Breast epithelium (tissue), 4 donors: ENCODE measurements around the gene NDUFB5. TPM values are rescaled to one million over a fixed set of nuclear protein-coding genes. Genes with fewer than 3 reads are reported as not detected.

Experiments
- DNase-seq, 2 donors: peaks; one replicate each; pipeline ENCODE4 v3.0.0-alpha.2; 2019; ENCODE audit warnings: low spot score in 2 of 2
- H3K27ac ChIP-seq, 2 donors: fragments of 200-600 bp; sonication (generic) in 1 of 2; one replicate each; pipeline ENCODE4 v1.5.1; 2016 to 2019; ENCODE audit warnings: mild to moderate bottlenecking in 1 of 2
- H3K27me3 ChIP-seq, 2 donors: fragments of 200-600 bp; sonication (generic) in 1 of 2; one replicate each; pipeline versions ENCODE4 v1.5.1 to v1.6.0; 2017 to 2019; ENCODE audit warnings: control low read depth in 1 of 2, mild to moderate bottlenecking in 1 of 2
- H3K36me3 ChIP-seq: fragments of 200-600 bp; one replicate; pipeline ENCODE4 v1.5.1; 2019
- H3K4me1 ChIP-seq, 2 donors: fragments of 200-600 bp; sonication (generic); one replicate each; pipeline ENCODE4 v1.5.1; 2016 to 2019; ENCODE audit warnings: control low read depth in 1 of 2
- H3K4me3 ChIP-seq, 3 donors: fragments of 200-600 bp; sonication (generic); 1 replicate in 2 of 3; 2 replicates in 1 of 3; pipeline ENCODE4 v1.5.1; 2016 to 2019; ENCODE audit warnings: mild to moderate bottlenecking in 3 of 3, moderate library complexity in 2 of 3
- H3K9me3 ChIP-seq, 2 donors: fragments of 200-600 bp; sonication (generic) in 1 of 2; one replicate each; pipeline ENCODE4 v1.5.1; 2016 to 2019; ENCODE audit warnings: control low read depth in 1 of 2
- POLR2A ChIP-seq: fragments of 450-650 bp; IDR thresholded peaks from one replicate; pipeline ENCODE4 v1.6.1; 2016; ENCODE audit warnings: antibody characterized with exemption, mild to moderate bottlenecking, moderate library complexity
- POLR2AphosphoS5 ChIP-seq, 3 donors: sonication (generic); formaldehyde crosslinking; IDR thresholded peaks; one replicate each; pipeline ENCODE4 v1.6.1; 2017; ENCODE audit warnings: antibody characterized with exemption in 3 of 3
- intact Hi-C: fragments of 100-400 bp; cut with DNase I; formaldehyde crosslinking; loops from one replicate; pipeline ENCODE4 v1.15.1; 2023; ENCODE audit warnings: low total_unique reads
- total RNA-seq, 3 donors: library from RNA; depleted of rRNA; stranded (reverse); fragments of >200 nt; gene quantifications; one replicate each; pipeline ENCODE4 v1.1.0, GENCODE V29; 2016
- TF ChIP-seq, protein P1 (sequence below), 3 donors: fragments of 450-650 bp; IDR thresholded peaks; one replicate each; pipeline ENCODE4 v1.5.1; 2016 to 2017; ENCODE audit warnings: antibody characterized with exemption in 3 of 3, mild to moderate bottlenecking in 3 of 3, moderate library complexity in 3 of 3

The NDUFB5 gene
- total RNA-seq, 3 donors from 2014 or later, result 62.6 to 97.5 (median 95.9) TPM

GRCh38 chr3:179651687-179652446 is 47.3 kb downstream of the NDUFB5 start:
- no peaks in the 10 kb centered on the region for H3K27me3 ChIP-seq
- H3K9me3 ChIP-seq, result no peaks in the 10 kb centered on the region
- no peaks in the 10 kb centered on the region for H3K4me1 ChIP-seq
- DNase-seq, result no peak
- TF ChIP-seq, protein P1, sequence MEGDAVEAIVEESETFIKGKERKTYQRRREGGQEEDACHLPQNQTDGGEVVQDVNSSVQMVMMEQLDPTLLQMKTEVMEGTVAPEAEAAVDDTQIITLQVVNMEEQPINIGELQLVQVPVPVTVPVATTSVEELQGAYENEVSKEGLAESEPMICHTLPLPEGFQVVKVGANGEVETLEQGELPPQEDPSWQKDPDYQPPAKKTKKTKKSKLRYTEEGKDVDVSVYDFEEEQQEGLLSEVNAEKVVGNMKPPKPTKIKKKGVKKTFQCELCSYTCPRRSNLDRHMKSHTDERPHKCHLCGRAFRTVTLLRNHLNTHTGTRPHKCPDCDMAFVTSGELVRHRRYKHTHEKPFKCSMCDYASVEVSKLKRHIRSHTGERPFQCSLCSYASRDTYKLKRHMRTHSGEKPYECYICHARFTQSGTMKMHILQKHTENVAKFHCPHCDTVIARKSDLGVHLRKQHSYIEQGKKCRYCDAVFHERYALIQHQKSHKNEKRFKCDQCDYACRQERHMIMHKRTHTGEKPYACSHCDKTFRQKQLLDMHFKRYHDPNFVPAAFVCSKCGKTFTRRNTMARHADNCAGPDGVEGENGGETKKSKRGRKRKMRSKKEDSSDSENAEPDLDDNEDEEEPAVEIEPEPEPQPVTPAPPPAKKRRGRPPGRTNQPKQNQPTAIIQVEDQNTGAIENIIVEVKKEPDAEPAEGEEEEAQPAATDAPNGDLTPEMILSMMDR (IDR thresholded peaks at IDR 0.05), result no peak
- no peak for TF ChIP-seq POLR2A
- TF ChIP-seq POLR2AphosphoS5 (IDR thresholded peaks at IDR 0.05), result no peak
- no peaks in the 10 kb centered on the region for H3K36me3 ChIP-seq
- H3K4me3 ChIP-seq, result peak overlapping the region; percentile 62 to 86 (median 80)
- intact Hi-C loops, result no loop called here
- peak overlapping the region; percentile 87 to 94 for H3K27ac ChIP-seq

GRCh38 chr3:179652447-179653095 is 48.0 kb downstream of the NDUFB5 start, which contains the start of gene USP13:
TSS of gene USP13 (plus strand) at chr3:179653040. CDS start at chr3:179653226, 186 bp downstream.
- DNase-seq, result peak; percentile 33 to 54
- Histone ChIP-seq H3K36me3 (no peaks in the 10 kb centered on the region), H3K27me3 (no peaks in the 10 kb centered on the region), H3K27ac (peak within 1 kb of the TSS; percentile 87 to 94), H3K4me3 (peak within 1 kb of the TSS; percentile 62 to 86 (median 80)), H3K9me3 (no peaks in the 10 kb centered on the region), H3K4me1 (no peaks in the 10 kb centered on the region)
- no peak for TF ChIP-seq POLR2A
- TF ChIP-seq, protein P1 (IDR thresholded peaks at IDR 0.05), result no peak
- intact Hi-C loops, result no loop called here

DNA sequence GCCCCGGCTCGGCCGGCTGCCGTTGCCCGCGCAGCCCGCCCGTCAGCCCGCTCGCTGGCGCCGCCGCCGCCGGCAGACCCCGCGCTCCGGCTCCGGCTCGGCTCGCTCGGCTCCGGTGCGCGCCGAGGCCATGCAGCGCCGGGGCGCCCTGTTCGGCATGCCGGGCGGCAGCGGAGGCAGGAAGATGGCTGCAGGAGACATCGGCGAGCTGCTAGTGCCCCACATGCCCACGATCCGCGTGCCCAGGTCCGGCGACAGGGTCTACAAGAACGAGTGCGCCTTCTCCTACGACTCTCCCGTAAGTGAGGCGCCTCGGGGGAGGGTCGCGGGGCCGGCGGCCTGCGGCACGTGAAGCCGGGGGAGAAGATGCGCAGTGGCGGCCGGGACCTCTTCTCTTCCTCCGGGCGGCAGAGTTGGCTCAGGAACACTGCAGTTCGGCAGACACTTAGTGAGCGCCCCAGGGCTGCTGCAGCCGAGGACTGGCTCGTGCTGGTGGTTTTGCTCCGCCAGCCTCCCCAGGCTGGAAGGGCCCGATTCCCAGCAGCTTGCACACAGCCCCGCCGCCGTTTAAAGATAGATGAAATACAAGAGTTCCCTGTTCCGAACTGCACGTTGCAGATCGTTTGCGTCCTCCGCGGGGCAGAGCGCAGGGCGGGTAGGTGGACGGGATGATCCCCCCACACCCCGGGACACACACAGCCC is 48.7 kb downstream of the NDUFB5 start:
- intact Hi-C loops, result no loop called here
- no peaks in the 10 kb centered on the region for H3K9me3 ChIP-seq
- no peaks in the 10 kb centered on the region for H3K27me3 ChIP-seq
- peak overlapping the region; percentile 87 to 94 for H3K27ac ChIP-seq
- peak in 1 of 3 donors; percentile 11 for TF ChIP-seq POLR2AphosphoS5 (IDR thresholded peaks at IDR 0.05)
- TF ChIP-seq, protein P1 (IDR thresholded peaks at IDR 0.05), result no peak
- H3K36me3 ChIP-seq, result no peaks in the 10 kb centered on the region
- DNase-seq, result peak; percentile 66 to 67
- peak overlapping the region; percentile 62 to 86 (median 80) for H3K4me3 ChIP-seq
- H3K4me1 ChIP-seq, result no peaks in the 10 kb centered on the region

GRCh38 chr3:179655236-179655635 is 50.6 kb downstream of the NDUFB5 start:
- TF ChIP-seq POLR2A (no peak), POLR2AphosphoS5 (IDR thresholded peaks at IDR 0.05) (no peak)
- TF ChIP-seq, protein P1 (IDR thresholded peaks at IDR 0.05), result no peak
- no peak for DNase-seq
- H3K4me3 ChIP-seq, result no peak overlapping the region
- H3K36me3 ChIP-seq, result no peaks in the 10 kb centered on the region
- H3K4me1 ChIP-seq, result no peaks in the 10 kb centered on the region
- no peaks in the 10 kb centered on the region for H3K27me3 ChIP-seq
- H3K27ac ChIP-seq, result no peak overlapping the region
- no peaks in the 10 kb centered on the region for H3K9me3 ChIP-seq
- intact Hi-C loops, result no loop called here
